ENCODE results near the gene SLCO3A1. TPM values are rescaled to one million over a fixed set of nuclear protein-coding genes. Genes with fewer than 3 reads are reported as not detected.

Gene SLCO3A1
- total and polyA plus RNA-seq, 2 of the 8 experiments (the other 6 are each of a cell fraction or from before 2014, with no cell fraction given), result 15.1 to 20.4 TPM

- no peak for TF ChIP-seq SP1 (IDR thresholded peaks at IDR 0.05; ENCODE audit: low read depth, low read length)
- TF ChIP-seq RNF2 (IDR thresholded peaks at IDR 0.05; ENCODE audit: borderline replicate concordance, low read depth, low read length, missing control alignments, poor library complexity, severe bottlenecking), result no peak
- no peak for TF ChIP-seq BRCA1 (IDR thresholded peaks at IDR 0.05; ENCODE audit: low read depth, low read length)
- TF ChIP-seq GABPA (IDR thresholded peaks at IDR 0.05; ENCODE audit: borderline replicate concordance, insufficient read depth, low read length), result no peak
- TF ChIP-seq, protein P1, sequence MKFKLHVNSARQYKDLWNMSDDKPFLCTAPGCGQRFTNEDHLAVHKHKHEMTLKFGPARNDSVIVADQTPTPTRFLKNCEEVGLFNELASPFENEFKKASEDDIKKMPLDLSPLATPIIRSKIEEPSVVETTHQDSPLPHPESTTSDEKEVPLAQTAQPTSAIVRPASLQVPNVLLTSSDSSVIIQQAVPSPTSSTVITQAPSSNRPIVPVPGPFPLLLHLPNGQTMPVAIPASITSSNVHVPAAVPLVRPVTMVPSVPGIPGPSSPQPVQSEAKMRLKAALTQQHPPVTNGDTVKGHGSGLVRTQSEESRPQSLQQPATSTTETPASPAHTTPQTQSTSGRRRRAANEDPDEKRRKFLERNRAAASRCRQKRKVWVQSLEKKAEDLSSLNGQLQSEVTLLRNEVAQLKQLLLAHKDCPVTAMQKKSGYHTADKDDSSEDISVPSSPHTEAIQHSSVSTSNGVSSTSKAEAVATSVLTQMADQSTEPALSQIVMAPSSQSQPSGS (IDR thresholded peaks at IDR 0.05; ENCODE audit: low read length), result no peak
- TF ChIP-seq CBX5 (IDR thresholded peaks at IDR 0.05; ENCODE audit: low read depth, low read length), result no peak
- no peak for TF ChIP-seq SP2 (IDR thresholded peaks at IDR 0.05; ENCODE audit: low read length)
- no peak for TF ChIP-seq MAFK (IDR thresholded peaks at IDR 0.05; ENCODE audit: low read depth, low read length)
Observed at GRCh38 chr15:92112711-92113110, 259.2 kb downstream of the SLCO3A1 start (continued).
